AG04450 (cell line): Measurements from ENCODE around the gene MIGA1. TPM values are rescaled to one million over a fixed set of nuclear protein-coding genes. Genes with fewer than 3 reads are reported as not detected.

Experiments
- CTCF ChIA-PET: fragments of 300-600, 350-600 bp; formaldehyde crosslinking; extraction: SDS; loops from one replicate; lab custom pipeline; 2022; ENCODE audit warnings: antibody characterized with exemption, inconsistent platforms; lab: Charles Lee
- POLR2A ChIA-PET: fragments of 350-600 bp; formaldehyde crosslinking; extraction: SDS; loops from one replicate; lab custom pipeline; 2021; ENCODE audit warnings: antibody characterized with exemption, inconsistent platforms; lab: Yijun Ruan, JAX
- DNase-seq: peaks from one replicate; pipeline ENCODE4 v3.0.0-alpha.2; 2011; ENCODE audit warnings: low read depth, low spot score
- H3K27ac ChIP-seq: one replicate; pipeline ENCODE4 v1.5.1; 2012; ENCODE audit warnings: low read depth, low read length, control low read depth
- H3K27me3 ChIP-seq: one replicate; pipeline ENCODE4 v1.6.0; 2012; ENCODE audit warnings: low read length; ENCODE audit not compliant: control insufficient read depth, insufficient read depth
- H3K4me3 ChIP-seq: 2 replicates; pipeline ENCODE4 v1.5.1; 2011; ENCODE audit warnings: mild to moderate bottlenecking, low read depth, low read length, control low read depth
- H3K9me3 ChIP-seq: 2 replicates; pipeline ENCODE4 v1.5.1; 2012; ENCODE audit warnings: low read length; ENCODE audit not compliant: control insufficient read depth, insufficient read depth
- polyA plus RNA-seq: library from polyadenylated mRNA; depleted of rRNA; stranded (reverse); fragments of >200 nt; gene quantifications from 2 replicates; pipeline ENCODE4 v1.2.3, GENCODE V29; 2011
- TF ChIP-seq, protein P1 (sequence below): IDR thresholded peaks from 2 replicates; pipeline ENCODE4 v1.5.1; 2011; ENCODE audit warnings: low read depth, low read length, control low read depth, inconsistent platforms

The MIGA1 gene
- polyA plus RNA-seq, 1 experiment, result 5.5 TPM

DNA sequence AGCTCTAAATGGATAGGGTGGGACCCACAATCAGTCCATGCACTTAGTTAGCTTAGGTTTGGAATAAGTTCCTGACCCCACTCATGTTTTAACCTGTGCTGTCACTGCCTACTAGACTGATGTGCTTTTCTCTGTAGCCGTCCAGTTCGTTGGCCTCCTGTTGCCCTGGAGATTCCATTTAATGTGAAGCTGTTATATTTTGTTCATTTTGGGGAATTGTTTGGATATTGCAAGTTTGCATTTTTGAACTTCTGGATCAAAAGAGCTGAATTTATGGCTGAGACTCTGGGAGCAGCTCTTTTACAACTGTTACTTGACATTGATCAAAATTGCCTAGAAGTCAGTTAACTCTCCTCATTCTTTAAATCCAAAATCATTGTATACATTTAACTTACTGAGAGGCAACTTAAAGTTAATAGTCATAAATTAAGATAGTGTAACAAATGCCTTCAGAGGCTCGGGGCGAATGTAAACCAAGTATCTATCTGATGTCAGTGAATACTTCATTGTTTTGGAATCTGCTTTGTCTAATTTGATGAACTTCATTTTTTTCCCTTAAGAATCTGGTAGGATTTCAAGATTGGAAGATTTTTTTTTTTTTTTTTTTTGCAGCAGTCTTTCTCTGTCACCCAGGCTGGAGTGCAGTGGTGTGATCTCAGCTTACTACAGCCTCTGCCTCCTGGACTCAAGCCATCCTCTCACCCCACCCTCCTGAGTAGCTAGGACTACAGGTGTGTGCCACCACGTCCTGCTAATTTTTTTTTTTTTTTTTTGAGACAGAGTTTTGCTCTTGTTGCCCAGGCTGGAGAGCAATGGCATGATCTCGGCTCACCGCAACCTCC lies 38.1 kb downstream of the MIGA1 start:
- TF ChIP-seq, protein P1, sequence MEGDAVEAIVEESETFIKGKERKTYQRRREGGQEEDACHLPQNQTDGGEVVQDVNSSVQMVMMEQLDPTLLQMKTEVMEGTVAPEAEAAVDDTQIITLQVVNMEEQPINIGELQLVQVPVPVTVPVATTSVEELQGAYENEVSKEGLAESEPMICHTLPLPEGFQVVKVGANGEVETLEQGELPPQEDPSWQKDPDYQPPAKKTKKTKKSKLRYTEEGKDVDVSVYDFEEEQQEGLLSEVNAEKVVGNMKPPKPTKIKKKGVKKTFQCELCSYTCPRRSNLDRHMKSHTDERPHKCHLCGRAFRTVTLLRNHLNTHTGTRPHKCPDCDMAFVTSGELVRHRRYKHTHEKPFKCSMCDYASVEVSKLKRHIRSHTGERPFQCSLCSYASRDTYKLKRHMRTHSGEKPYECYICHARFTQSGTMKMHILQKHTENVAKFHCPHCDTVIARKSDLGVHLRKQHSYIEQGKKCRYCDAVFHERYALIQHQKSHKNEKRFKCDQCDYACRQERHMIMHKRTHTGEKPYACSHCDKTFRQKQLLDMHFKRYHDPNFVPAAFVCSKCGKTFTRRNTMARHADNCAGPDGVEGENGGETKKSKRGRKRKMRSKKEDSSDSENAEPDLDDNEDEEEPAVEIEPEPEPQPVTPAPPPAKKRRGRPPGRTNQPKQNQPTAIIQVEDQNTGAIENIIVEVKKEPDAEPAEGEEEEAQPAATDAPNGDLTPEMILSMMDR, result no peak
- Histone ChIP-seq H3K27ac (peak overlapping the region; percentile 48), H3K9me3 (no peaks in the 10 kb centered on the region), H3K4me3 (no peak overlapping the region), H3K27me3 (no peaks in the 10 kb centered on the region)
- no peak for DNase-seq
- ChIA-PET POLR2A (interaction anchor here (0.9 to 1.0 kb wide), 2 partner anchors 15 to 71 kb away, joined by 3 read pairs; partner anchors contain the start of gene NEXN), CTCF (no interaction called here)

DNA sequence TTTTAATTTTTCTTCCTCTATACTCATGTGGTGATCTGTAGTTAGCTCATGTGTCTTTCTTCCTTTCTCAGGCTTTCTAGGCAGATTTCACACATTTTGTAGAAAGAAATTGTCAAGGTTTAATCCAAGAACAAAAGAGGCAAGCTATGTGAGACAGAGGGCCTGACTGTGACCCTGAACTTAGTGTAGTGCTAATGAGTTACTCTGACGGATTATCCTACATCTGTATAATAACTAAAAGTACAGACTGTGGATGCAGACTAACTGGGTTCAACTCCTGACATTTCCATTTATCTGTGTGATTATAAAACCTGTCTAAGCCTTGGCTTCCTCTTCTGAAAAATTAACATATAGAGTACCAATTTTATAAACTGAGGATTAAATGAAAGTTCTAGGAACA lies 40.7 kb downstream of the MIGA1 start:
- POLR2A ChIA-PET, result no interaction called here
- TF ChIP-seq, protein P1, result no peak
- H3K27ac ChIP-seq, result no peak overlapping the region
- H3K4me3 ChIP-seq, result no peak overlapping the region
- no peak for DNase-seq
- H3K9me3 ChIP-seq, result no peaks in the 10 kb centered on the region
- H3K27me3 ChIP-seq, result no peaks in the 10 kb centered on the region
- CTCF ChIA-PET, result no interaction called here

DNA sequence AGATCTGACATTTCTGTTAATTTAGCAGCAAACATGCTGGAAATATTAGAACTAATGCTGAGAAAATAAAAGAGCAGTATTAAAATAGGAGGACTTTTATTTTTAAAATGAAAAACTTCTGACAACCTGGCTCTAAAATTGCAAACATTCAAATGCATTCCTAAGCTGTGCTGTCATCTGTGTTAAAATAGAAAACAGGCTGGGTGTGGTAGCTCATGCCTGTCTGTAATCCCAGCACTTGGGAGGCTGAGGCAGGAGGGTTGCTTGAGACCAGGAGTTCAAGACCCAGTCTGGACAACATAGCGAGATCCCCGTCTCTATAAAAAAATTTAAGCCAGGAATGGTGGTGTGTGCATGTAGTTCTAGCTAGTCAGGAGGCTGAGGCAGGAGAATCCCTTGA lies 44.6 kb downstream of the MIGA1 start:
- Histone ChIP-seq H3K27me3 (no peaks in the 10 kb centered on the region), H3K27ac (peak overlapping the region; percentile 63), H3K9me3 (no peaks in the 10 kb centered on the region), H3K4me3 (no peak overlapping the region)
- TF ChIP-seq, protein P1, result no peak
- POLR2A ChIA-PET, result interaction anchor here (0.8 to 0.9 kb wide), 2 partner anchors 9 to 64 kb away, joined by 3 to 5 read pairs; partner anchors contain the start of gene NEXN
- no peak for DNase-seq
- CTCF ChIA-PET, result interaction anchor here (0.6 kb wide), 1 partner anchor 649 kb away, joined by 3 read pairs; no protein-coding TSS in a partner anchor

DNA sequence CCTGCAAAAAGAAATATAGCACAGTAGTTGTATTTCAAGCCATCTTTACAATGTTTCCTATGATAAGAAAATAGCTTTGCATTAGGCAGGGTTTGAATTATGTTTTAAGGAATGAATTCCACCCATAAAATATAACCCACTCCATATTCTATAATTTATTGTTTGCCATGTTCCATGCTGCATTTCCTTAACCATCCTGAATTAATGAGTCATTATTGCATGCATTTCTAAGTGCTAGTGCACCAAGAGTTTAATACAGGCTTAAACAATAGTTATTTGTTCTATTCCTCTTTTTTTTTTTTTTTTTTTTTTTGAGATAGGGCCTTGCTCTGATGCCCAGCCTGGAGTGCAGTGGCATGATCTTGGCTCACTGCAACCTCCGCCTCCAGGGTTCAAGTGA lies 45.2 kb downstream of the MIGA1 start:
- TF ChIP-seq, protein P1, result no peak
- no peaks in the 10 kb centered on the region for H3K27me3 ChIP-seq
- ChIA-PET POLR2A (interaction anchor here (0.9 kb wide), 1 partner anchor 64 kb away, joined by 3 read pairs; the partner anchor contains the start of gene NEXN), CTCF (interaction anchor here (0.6 kb wide), 1 partner anchor 648 kb away, joined by 3 read pairs; no protein-coding TSS in a partner anchor)
- H3K27ac ChIP-seq, result peak overlapping the region; percentile 31
- no peaks in the 10 kb centered on the region for H3K9me3 ChIP-seq
- no peak for DNase-seq
- H3K4me3 ChIP-seq, result no peak overlapping the region
